ENCODE data around the gene CEPT1.
A peak's percentile ranks its signal among the peaks of the same experiment; 100 is the strongest.

The CEPT1 gene

GRCh38 chr1:111145963-111146768 is 6.1 kb downstream of the CEPT1 start:
- no peak for DNase-seq (ENCODE audit: low spot score)

GRCh38 chr1:111147948-111148347 is 7.9 kb downstream of the CEPT1 start:
- DNase-seq (ENCODE audit: low spot score), result no peak

- DNase-seq (ENCODE audit: low spot score), result no peak
Measured at GRCh38 chr1:111148376-111148881, 8.4 kb downstream of the CEPT1 start.

GRCh38 chr1:111151838-111152237 is 11.8 kb downstream of the CEPT1 start:
- no peak for DNase-seq (ENCODE audit: low spot score)

- no peak for DNase-seq (ENCODE audit: low spot score)
Measured at GRCh38 chr1:111154021-111154999, 14.3 kb downstream of the CEPT1 start.

GRCh38 chr1:111157431-111157830 is 17.4 kb downstream of the CEPT1 start:
- DNase-seq (ENCODE audit: low spot score), result no peak

GRCh38 chr1:111161843-111162487 is 21.9 kb downstream of the CEPT1 start:
- DNase-seq (ENCODE audit: low spot score), result no peak

- no peak for DNase-seq (ENCODE audit: low spot score)
Measured at GRCh38 chr1:111162488-111162880, 22.5 kb downstream of the CEPT1 start.

GRCh38 chr1:111163363-111163762 is 23.3 kb downstream of the CEPT1 start:
- no peak for DNase-seq (ENCODE audit: low spot score)

- DNase-seq (ENCODE audit: low spot score), result no peak
Measured at GRCh38 chr1:111164151-111164550, 24.1 kb downstream of the CEPT1 start.

GRCh38 chr1:111172463-111172862 is 32.4 kb downstream of the CEPT1 start:
- no peak for DNase-seq (ENCODE audit: low spot score)

GRCh38 chr1:111174070-111174469 is 34.0 kb downstream of the CEPT1 start:
- DNase-seq (ENCODE audit: low spot score), result no peak

GRCh38 chr1:111175349-111175748 is 35.3 kb downstream of the CEPT1 start:
- DNase-seq (ENCODE audit: low spot score), result no peak

- DNase-seq (ENCODE audit: low spot score), result no peak
Measured at GRCh38 chr1:111176678-111177077, 36.7 kb downstream of the CEPT1 start.

- no peak for DNase-seq (ENCODE audit: low spot score)
Measured at GRCh38 chr1:111179968-111180533, 40.0 kb downstream of the CEPT1 start.

GRCh38 chr1:111182052-111182451 is 42.0 kb downstream of the CEPT1 start:
- no peak for DNase-seq (ENCODE audit: low spot score)

- no peak for DNase-seq (ENCODE audit: low spot score)
Measured at GRCh38 chr1:111183308-111184069, 43.5 kb downstream of the CEPT1 start.

GRCh38 chr1:111184663-111185062 is 44.6 kb downstream of the CEPT1 start:
- DNase-seq (ENCODE audit: low spot score), result no peak

- DNase-seq (ENCODE audit: low spot score), result no peak
Measured at GRCh38 chr1:111190931-111191451, 51.0 kb downstream of the CEPT1 start.

- DNase-seq (ENCODE audit: low spot score), result peak; percentile 86
Measured at GRCh38 chr1:111191496-111191895, 51.5 kb downstream of the CEPT1 start.

GRCh38 chr1:111192074-111192473 is 52.1 kb downstream of the CEPT1 start:
- no peak for DNase-seq (ENCODE audit: low spot score)
